Right lung (tissue), 5 donors: Measurements from ENCODE around the gene TMEM141. TPM values are rescaled to one million over a fixed set of nuclear protein-coding genes. Genes with fewer than 3 reads are reported as not detected.
"Not testable (repeated sequence)": the region's sequence is repeated elsewhere in the genome, so short reads cannot be mapped to it uniquely, and the experiment has no call there.

Source experiments
- DNase-seq, 2 donors: peaks; one replicate each; pipeline ENCODE4 v3.0.0-alpha.2; 2013
- polyA plus RNA-seq, 5 donors: library from polyadenylated mRNA; unstranded; fragments of 120-200 nt; gene quantifications; one replicate each; pipeline versions ENCODE4 v1.2.1 to v1.2.3, GENCODE V29; 2013; ENCODE audit warnings: inconsistent platforms in 1 of 5, low replicate concordance in 1 of 5; ENCODE audit not compliant: insufficient read length in 5 of 5, insufficient read depth in 1 of 5

Gene TMEM141
- polyA plus RNA-seq, 5 donors: 42.6 to 74.3 (median 54.0) TPM

GRCh38 chr9:136829981-136830885, 39.1 kb downstream of the TMEM141 start:
- no peak for DNase-seq

- no peak for DNase-seq
Observed at GRCh38 chr9:136831002-136831719, 40.0 kb downstream of the TMEM141 start.

- DNase-seq: no peak
Observed at GRCh38 chr9:136831720-136832104, 40.6 kb downstream of the TMEM141 start.

GRCh38 chr9:136832581-136832980, 41.4 kb downstream of the TMEM141 start:
- no peak for DNase-seq

GRCh38 chr9:136833381-136834048, 42.4 kb downstream of the TMEM141 start:
- DNase-seq: not testable (repeated sequence)

GRCh38 chr9:136835162-136835931, 44.2 kb downstream of the TMEM141 start:
- no peak for DNase-seq

GRCh38 chr9:136835932-136836904, 45.1 kb downstream of the TMEM141 start:
- DNase-seq: no peak

- DNase-seq: no peak
Observed at GRCh38 chr9:136837146-136837855, 46.2 kb downstream of the TMEM141 start.

- not testable (repeated sequence) for DNase-seq
Observed at GRCh38 chr9:136837856-136838277, 46.7 kb downstream of the TMEM141 start.

GRCh38 chr9:136838314-136839228, 47.4 kb downstream of the TMEM141 start:
- no peak for DNase-seq

- no peak for DNase-seq
Observed at GRCh38 chr9:136839229-136840139, 48.3 kb downstream of the TMEM141 start.

GRCh38 chr9:136840140-136840876, 49.2 kb downstream of the TMEM141 start:
- no peak for DNase-seq

- DNase-seq: no peak
Observed at GRCh38 chr9:136840877-136841645, 49.9 kb downstream of the TMEM141 start.

- DNase-seq: not testable (repeated sequence)
Observed at GRCh38 chr9:136841646-136842379, 50.7 kb downstream of the TMEM141 start.

GRCh38 chr9:136842380-136842948, 51.3 kb downstream of the TMEM141 start, which contains the start of gene AJM1:
Gene AJM1 (plus strand): TSS chr9:136842478. CDS start chr9:136844415, 1,937 bp downstream.
- peak in 1 of 2 donors; percentile 60 for DNase-seq
